ENCODE measurements around the gene PRKAG2. TPM values are rescaled to one million over a fixed set of nuclear protein-coding genes. Genes with fewer than 3 reads are reported as not detected.

PRKAG2 gene
- total RNA-seq, 1 donor from 2014 or later = 20.6 TPM

- Mint-ChIP-seq H3K4me1 (ENCODE audit: low read depth) (peaks cover 9% of the 10 kb centered on the region), H3K4me3 (ENCODE audit: low read depth) (peak overlapping the region; percentile 95), H3K27ac (no peak overlapping the region), H3K36me3 (ENCODE audit: insufficient read depth) (peaks cover 4% of the 10 kb centered on the region), H3K9me3 (ENCODE audit: low read depth) (peaks cover 4% of the 10 kb centered on the region), H3K27me3 (no peaks in the 10 kb centered on the region)
- TF ChIP-seq CTCF (IDR thresholded peaks at IDR 0.05; ENCODE audit: unreplicated experiment) = no peak
- no peak for DNase-seq (ENCODE audit: low spot score, unreplicated experiment)
Measured at GRCh38 chr7:151630358-151630757, 246.6 kb downstream of the PRKAG2 start.

GRCh38 chr7:151629713-151630272 is 247.1 kb downstream of the PRKAG2 start:
- no peak overlapping the region for H3K4me3 Mint-ChIP-seq (ENCODE audit: low read depth)
- peaks cover 4% of the 10 kb centered on the region for H3K9me3 Mint-ChIP-seq (ENCODE audit: low read depth)
- H3K36me3 Mint-ChIP-seq (ENCODE audit: insufficient read depth) = peaks cover 4% of the 10 kb centered on the region
- peaks cover 9% of the 10 kb centered on the region for H3K4me1 Mint-ChIP-seq (ENCODE audit: low read depth)
- H3K27ac Mint-ChIP-seq = no peak overlapping the region
- no peaks in the 10 kb centered on the region for H3K27me3 Mint-ChIP-seq
- no peak for DNase-seq (ENCODE audit: low spot score, unreplicated experiment)
- no peak for TF ChIP-seq CTCF (IDR thresholded peaks at IDR 0.05; ENCODE audit: unreplicated experiment)

GRCh38 chr7:151628846-151629604 is 247.9 kb downstream of the PRKAG2 start:
- no peak for DNase-seq (ENCODE audit: low spot score, unreplicated experiment)
- peaks cover 4% of the 10 kb centered on the region for H3K9me3 Mint-ChIP-seq (ENCODE audit: low read depth)
- H3K27me3 Mint-ChIP-seq = no peaks in the 10 kb centered on the region
- H3K27ac Mint-ChIP-seq = no peak overlapping the region
- no peak overlapping the region for H3K4me3 Mint-ChIP-seq (ENCODE audit: low read depth)
- no peak for TF ChIP-seq CTCF (IDR thresholded peaks at IDR 0.05; ENCODE audit: unreplicated experiment)
- peaks cover 9% of the 10 kb centered on the region for H3K4me1 Mint-ChIP-seq (ENCODE audit: low read depth)
- H3K36me3 Mint-ChIP-seq (ENCODE audit: insufficient read depth) = peaks cover 4% of the 10 kb centered on the region

- no peak overlapping the region for H3K4me3 Mint-ChIP-seq (ENCODE audit: low read depth)
- DNase-seq (ENCODE audit: low spot score, unreplicated experiment) = peak; percentile 29
- no peak overlapping the region for H3K27ac Mint-ChIP-seq
- no peaks in the 10 kb centered on the region for H3K27me3 Mint-ChIP-seq
- H3K4me1 Mint-ChIP-seq (ENCODE audit: low read depth) = peaks cover 9% of the 10 kb centered on the region
- H3K36me3 Mint-ChIP-seq (ENCODE audit: insufficient read depth) = peaks cover 1% of the 10 kb centered on the region
- no peaks in the 10 kb centered on the region for H3K9me3 Mint-ChIP-seq (ENCODE audit: low read depth)
- TF ChIP-seq CTCF (IDR thresholded peaks at IDR 0.05; ENCODE audit: unreplicated experiment) = peak; percentile 61
Measured at GRCh38 chr7:151626422-151627115, 250.3 kb downstream of the PRKAG2 start.

DNA sequence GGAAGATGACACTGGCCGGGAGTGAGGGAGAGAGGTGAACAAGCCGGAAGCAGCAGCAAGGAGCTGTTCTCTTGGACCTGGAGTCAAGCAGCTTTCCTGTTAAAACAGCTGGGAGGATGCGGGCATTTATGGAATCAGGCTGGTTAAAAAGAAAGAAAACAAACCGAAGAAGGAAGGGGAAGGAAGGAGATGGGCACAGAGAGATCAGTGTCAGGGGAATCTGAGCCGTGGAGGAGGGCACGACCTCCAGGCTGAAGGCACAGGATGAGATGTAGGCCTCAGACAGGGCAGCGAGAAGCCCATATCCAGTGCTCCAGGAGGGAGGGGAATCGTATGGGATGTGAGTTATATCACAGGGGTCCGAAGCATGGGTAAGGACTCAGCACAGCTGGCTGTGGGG is 251.3 kb downstream of the PRKAG2 start:
- no peak for TF ChIP-seq CTCF (IDR thresholded peaks at IDR 0.05; ENCODE audit: unreplicated experiment)
- DNase-seq (ENCODE audit: low spot score, unreplicated experiment) = no peak
- no peak overlapping the region for H3K4me3 Mint-ChIP-seq (ENCODE audit: low read depth)
- H3K27me3 Mint-ChIP-seq = no peaks in the 10 kb centered on the region
- peaks cover 1% of the 10 kb centered on the region for H3K36me3 Mint-ChIP-seq (ENCODE audit: insufficient read depth)
- H3K4me1 Mint-ChIP-seq (ENCODE audit: low read depth) = peaks cover 1% of the 10 kb centered on the region
- H3K27ac Mint-ChIP-seq = no peak overlapping the region
- no peaks in the 10 kb centered on the region for H3K9me3 Mint-ChIP-seq (ENCODE audit: low read depth)
